HCT116 (cell line): ENCODE data around the gene TWNK. TPM values are rescaled to one million over a fixed set of nuclear protein-coding genes. Genes with fewer than 3 reads are reported as not detected.

Source experiments
- ATAC-seq: fragments of 200-7000 bp; cut with Tn5 transposase; 2 replicates; pipeline ENCODE4 v1.9.1; 2020; ENCODE audit warnings: mild to moderate bottlenecking, moderate library complexity
- BruUV-seq: library from RNA; stranded (reverse); fragments of 400-500 nt; replicated peaks from 2 replicates; lab custom pipeline; 2021; lab: Mats Ljungman, UMichigan
- CTCF ChIA-PET: fragments of 300-600 bp; sonication (Branson Sonifier 250); formaldehyde crosslinking; loops from one replicate; lab custom pipeline; 2021; ENCODE audit warnings: antibody characterized with exemption; lab: Charles Lee
- POLR2A ChIA-PET: fragments of 300-600, 350-600 bp; sonication (Branson Sonifier 250); formaldehyde crosslinking; loops from one replicate; lab custom pipeline; 2021; ENCODE audit warnings: antibody characterized with exemption; lab: Charles Lee
- RAD21 ChIA-PET, 2 experiments: fragments of 300-600 bp; sonication (Branson Sonifier 250); formaldehyde crosslinking; loops; one replicate each; lab custom pipeline; 2023; ENCODE audit warnings: low total read pairs in 2 of 2; ENCODE audit not compliant: uncharacterized antibody in 2 of 2, unreplicated experiment in 2 of 2, low non-redundant PET in 1 of 2; lab: Charles Lee
- DNase-seq: peaks from one replicate; pipeline ENCODE4 v3.0.0-alpha.2; 2010; ENCODE audit warnings: low read depth, low spot score
- H2AFZ ChIP-seq: fragments of 200-600 bp; shearing (Covaris generic), sonication (generic); 2 replicates; pipeline ENCODE4 v1.6.1; 2017; ENCODE audit warnings: low read depth, mixed run types, mixed read lengths, antibody characterized with exemption, low read length; ENCODE audit not compliant: poor library complexity, severe bottlenecking
- H3K27ac ChIP-seq: 2 replicates; pipeline ENCODE4 v1.5.1; 2012; ENCODE audit warnings: low read depth, low read length
- H3K27me3 ChIP-seq: fragments of 200-600 bp; sonication (generic); 2 replicates; pipeline ENCODE4 v1.6.1; 2016; ENCODE audit warnings: mixed run types, low read length, mixed read lengths; ENCODE audit not compliant: insufficient read depth
- H3K36me3 ChIP-seq, 2 experiments: fragments of 200-500 bp in 1 of 2; fragments of 200-600 bp in 1 of 2; sonication (Bioruptor generic) in 1 of 2; sonication (generic) in 1 of 2; 2 replicates each; pipeline versions ENCODE4 v1.5.1 to v1.6.1; 2014 to 2016; ENCODE audit warnings: low read length in 2 of 2, inconsistent platforms in 1 of 2, mixed read lengths in 1 of 2, mixed run types in 1 of 2; ENCODE audit not compliant: insufficient read depth in 2 of 2, control insufficient read depth in 1 of 2
- H3K4me1 ChIP-seq, 2 experiments: fragments of 200-600 bp in 1 of 2; sonication (generic) in 1 of 2; 2 replicates each; pipeline versions ENCODE4 v1.5.1 to v1.6.1; 2012 to 2017; ENCODE audit warnings: low read length in 2 of 2, inconsistent platforms in 1 of 2, mild to moderate bottlenecking in 1 of 2, mixed read lengths in 1 of 2, mixed run types in 1 of 2, moderate library complexity in 1 of 2; ENCODE audit not compliant: insufficient read depth in 2 of 2, control insufficient read depth in 1 of 2
- H3K4me2 ChIP-seq: fragments of 200-600 bp; sonication (generic); 2 replicates; pipeline ENCODE4 v1.6.1; 2017; ENCODE audit warnings: mixed run types, low read length, mixed read lengths
- H3K4me3 ChIP-seq, 2 experiments: fragments of 200-600 bp in 1 of 2; sonication (generic) in 1 of 2; replicated peaks in 1 of 2; 2 replicates each; pipeline ENCODE4 v1.5.1; 2011 to 2016; ENCODE audit warnings: low read length in 2 of 2, control low read depth in 1 of 2, low read depth in 1 of 2, mild to moderate bottlenecking in 1 of 2, mixed read lengths in 1 of 2, mixed run types in 1 of 2
- H3K79me2 ChIP-seq: fragments of 200-600 bp; sonication (generic); 2 replicates; pipeline ENCODE4 v1.6.1; 2017; ENCODE audit warnings: mild to moderate bottlenecking, mixed run types, low read length, moderate library complexity, mixed read lengths; ENCODE audit not compliant: insufficient read depth
- H3K9ac ChIP-seq: fragments of 200-600 bp; sonication (generic); 2 replicates; pipeline ENCODE4 v1.6.1; 2016; ENCODE audit warnings: low read length, mixed read lengths
- H3K9me2 ChIP-seq: fragments of 200-600 bp; sonication (generic), shearing (Covaris generic); 2 replicates; pipeline ENCODE4 v1.6.1; 2017; ENCODE audit warnings: mixed run types, mild to moderate bottlenecking, moderate library complexity; ENCODE audit not compliant: insufficient read depth
- H3K9me3 ChIP-seq, 2 experiments: fragments of 200-500 bp in 1 of 2; fragments of 200-600 bp in 1 of 2; sonication (Bioruptor generic) in 1 of 2; sonication (generic) in 1 of 2; 2 replicates each; pipeline ENCODE4 v1.6.1; 2014 to 2017; ENCODE audit warnings: low read length in 2 of 2, mixed read lengths in 2 of 2, inconsistent platforms in 1 of 2, low read depth in 1 of 2, mild to moderate bottlenecking in 1 of 2, mixed run types in 1 of 2, moderate library complexity in 1 of 2; ENCODE audit not compliant: control insufficient read depth in 1 of 2, insufficient read depth in 1 of 2
- H4K20me1 ChIP-seq: fragments of 200-600 bp; sonication (generic), shearing (Covaris generic); 2 replicates; pipeline ENCODE4 v1.6.1; 2017; ENCODE audit warnings: mixed run types, mild to moderate bottlenecking, moderate library complexity; ENCODE audit not compliant: insufficient read depth
- ATF3 ChIP-seq: IDR thresholded peaks from 2 replicates; pipeline ENCODE4 v1.6.1; 2012
- CEBPB ChIP-seq: IDR thresholded peaks from 2 replicates; pipeline ENCODE4 v1.6.1; 2012; ENCODE audit warnings: low read depth
- CTCF ChIP-seq, 3 experiments: fragments of 200-600 bp in 1 of 3; sonication (generic) in 1 of 3; IDR thresholded peaks in 2 of 3; conservative IDR thresholded peaks in 1 of 3; 2 replicates each; pipeline ENCODE4 v1.5.1; 2012 to 2017; ENCODE audit warnings: low read depth in 2 of 3, low read length in 2 of 3, antibody characterized with exemption in 1 of 3, borderline replicate concordance in 1 of 3, control low read depth in 1 of 3, mild to moderate bottlenecking in 1 of 3, mixed read lengths in 1 of 3, mixed run types in 1 of 3, moderate library complexity in 1 of 3; ENCODE audit not compliant: insufficient read depth in 1 of 3
- EZH2 ChIP-seq: fragments of 200-600 bp; sonication (generic); IDR thresholded peaks from 2 replicates; pipeline ENCODE4 v1.6.1; 2017; ENCODE audit warnings: antibody characterized with exemption, mixed run types
- JUND ChIP-seq: IDR thresholded peaks from 2 replicates; pipeline ENCODE4 v1.6.1; 2012
- POLR2AphosphoS5 ChIP-seq: IDR thresholded peaks from 2 replicates; pipeline ENCODE4 v1.6.1; 2011; ENCODE audit warnings: mild to moderate bottlenecking, low read depth, low read length, moderate library complexity
- SP1 ChIP-seq: IDR thresholded peaks from 2 replicates; pipeline ENCODE4 v1.6.1; 2012; ENCODE audit warnings: low read depth
- intact Hi-C: fragments of 100-400 bp; cut with micrococcal nuclease; formaldehyde crosslinking; loops from 2 replicates; pipeline ENCODE4 v1.10.0; 2022
- total RNA-seq: library from RNA; stranded (reverse); gene quantifications from one replicate; pipeline ENCODE4 v1.2.1, GENCODE V29; 2021; ENCODE audit not compliant: unreplicated experiment
- TF ChIP-seq, protein P1 (sequence below): IDR thresholded peaks from 2 replicates; pipeline ENCODE4 v1.6.1; 2011; ENCODE audit warnings: mild to moderate bottlenecking, low read length, moderate library complexity; ENCODE audit not compliant: insufficient replicate concordance; ENCODE audit errors: extremely low read depth

Gene TWNK
- total RNA-seq, 1 experiment from 2014 or later = 42.1 TPM

DNA sequence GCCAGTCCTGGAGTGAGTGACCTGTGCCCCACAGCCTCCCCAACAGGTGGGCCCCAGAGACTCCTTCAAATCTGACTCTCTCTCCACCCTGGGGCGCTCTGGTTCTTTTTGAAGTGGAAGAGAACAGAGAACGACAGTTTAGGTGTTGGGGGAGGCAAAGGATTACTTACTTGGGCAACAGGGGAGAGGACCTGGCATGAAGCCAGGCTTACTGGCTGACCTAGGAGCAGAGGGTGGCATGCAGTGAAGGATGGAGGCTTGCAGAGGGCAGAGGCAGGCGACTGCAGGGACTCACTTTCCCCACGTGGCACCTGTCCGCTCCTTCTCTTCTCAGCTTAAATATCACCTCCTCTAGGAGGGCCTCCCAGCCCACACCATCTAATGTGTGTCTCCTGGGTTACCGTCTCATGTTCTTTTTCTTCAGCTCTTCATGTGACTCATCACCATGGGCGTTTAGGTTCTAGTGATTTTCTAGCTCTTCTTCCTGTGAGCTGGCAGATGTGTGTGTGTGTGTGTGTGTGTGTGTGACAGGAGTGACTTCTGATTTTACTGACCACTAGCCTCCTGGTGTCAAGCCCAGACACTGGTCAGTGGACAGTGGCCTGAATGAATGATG is 27.7 kb downstream of the TWNK start:
- intact Hi-C loops = loop anchor here (5.0 to 10.0 kb wide), 4 partner anchors 138 to 670 kb away; partner anchors contain the start of genes PAX2 and SCD
- H3K27ac ChIP-seq = no peak overlapping the region
- no peak overlapping the region for H3K9ac ChIP-seq
- ChIA-PET POLR2A (interaction anchor here (1.0 to 1.5 kb wide), 3 partner anchors 16 to 18 kb away, joined by 4 to 9 read pairs (median 6); partner anchors contain the start of genes PDZD7 and SFXN3), CTCF (interaction anchor here (0.7 to 5.0 kb wide), 21 partner anchors 8 to 453 kb away, joined by 3 to 98 read pairs (median 7); partner anchors contain the start of genes LZTS2, PDZD7, SEMA4G and SFXN3), RAD21 (interaction anchor here (0.6 to 1.5 kb wide), 8 partner anchors 15 to 137 kb away, joined by 3 to 10 read pairs (median 3); partner anchors contain the start of genes PDZD7 (in 1 of the 2) and SFXN3 (in 1 of the 2))
- no peaks in the 10 kb centered on the region for H3K9me3 ChIP-seq
- no peaks in the 10 kb centered on the region for H4K20me1 ChIP-seq
- no peaks in the 10 kb centered on the region for H3K27me3 ChIP-seq
- no peaks in the 10 kb centered on the region for H3K36me3 ChIP-seq
- no peak overlapping the region for H2AFZ ChIP-seq
- no peak for DNase-seq
- ATAC-seq = no peak
- peaks cover 25 to 59% of the 10 kb centered on the region in 2 experiments for H3K4me1 ChIP-seq
- no TSS peak for BruUV-seq
- no peak overlapping the region for H3K4me3 ChIP-seq
- TF ChIP-seq CEBPB (no peak), JUND (no peak), EZH2 (no peak), POLR2AphosphoS5 (no peak), ATF3 (no peak), SP1 (no peak), CTCF (IDR thresholded peaks at IDR 0.05 in 2 of 3, conservative IDR thresholded peaks at IDR 0.05 in 1 of 3; ENCODE audit: borderline replicate concordance in 1 of 3, insufficient read depth in 1 of 3, low read depth in 2 of 3, low read length in 2 of 3) (no peak)
- TF ChIP-seq, protein P1, sequence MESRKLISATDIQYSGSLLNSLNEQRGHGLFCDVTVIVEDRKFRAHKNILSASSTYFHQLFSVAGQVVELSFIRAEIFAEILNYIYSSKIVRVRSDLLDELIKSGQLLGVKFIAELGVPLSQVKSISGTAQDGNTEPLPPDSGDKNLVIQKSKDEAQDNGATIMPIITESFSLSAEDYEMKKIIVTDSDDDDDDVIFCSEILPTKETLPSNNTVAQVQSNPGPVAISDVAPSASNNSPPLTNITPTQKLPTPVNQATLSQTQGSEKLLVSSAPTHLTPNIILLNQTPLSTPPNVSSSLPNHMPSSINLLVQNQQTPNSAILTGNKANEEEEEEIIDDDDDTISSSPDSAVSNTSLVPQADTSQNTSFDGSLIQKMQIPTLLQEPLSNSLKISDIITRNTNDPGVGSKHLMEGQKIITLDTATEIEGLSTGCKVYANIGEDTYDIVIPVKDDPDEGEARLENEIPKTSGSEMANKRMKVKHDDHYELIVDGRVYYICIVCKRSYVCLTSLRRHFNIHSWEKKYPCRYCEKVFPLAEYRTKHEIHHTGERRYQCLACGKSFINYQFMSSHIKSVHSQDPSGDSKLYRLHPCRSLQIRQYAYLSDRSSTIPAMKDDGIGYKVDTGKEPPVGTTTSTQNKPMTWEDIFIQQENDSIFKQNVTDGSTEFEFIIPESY = no peak
- no peaks in the 10 kb centered on the region for H3K9me2 ChIP-seq
- no peak overlapping the region for H3K4me2 ChIP-seq
- H3K79me2 ChIP-seq = no peaks in the 10 kb centered on the region
